Stimulated activated CD4-positive, alpha-beta T cell treated with anti-CD3 and anti-CD28 coated beads, TNF-alpha, amount 100 ng/mL, for 48 hours (primary cell): ENCODE measurements around the gene DENND4A.
"Not testable (repeated sequence)": the region's sequence is repeated elsewhere in the genome, so short reads cannot be mapped to it uniquely, and the experiment has no call there.

Experiments
- DNase-seq, 3 donors: peaks; one replicate each; pipeline ENCODE4 v3.0.0-alpha.2; 2020; ENCODE audit warnings: low read depth in 3 of 3

DENND4A gene

DNA sequence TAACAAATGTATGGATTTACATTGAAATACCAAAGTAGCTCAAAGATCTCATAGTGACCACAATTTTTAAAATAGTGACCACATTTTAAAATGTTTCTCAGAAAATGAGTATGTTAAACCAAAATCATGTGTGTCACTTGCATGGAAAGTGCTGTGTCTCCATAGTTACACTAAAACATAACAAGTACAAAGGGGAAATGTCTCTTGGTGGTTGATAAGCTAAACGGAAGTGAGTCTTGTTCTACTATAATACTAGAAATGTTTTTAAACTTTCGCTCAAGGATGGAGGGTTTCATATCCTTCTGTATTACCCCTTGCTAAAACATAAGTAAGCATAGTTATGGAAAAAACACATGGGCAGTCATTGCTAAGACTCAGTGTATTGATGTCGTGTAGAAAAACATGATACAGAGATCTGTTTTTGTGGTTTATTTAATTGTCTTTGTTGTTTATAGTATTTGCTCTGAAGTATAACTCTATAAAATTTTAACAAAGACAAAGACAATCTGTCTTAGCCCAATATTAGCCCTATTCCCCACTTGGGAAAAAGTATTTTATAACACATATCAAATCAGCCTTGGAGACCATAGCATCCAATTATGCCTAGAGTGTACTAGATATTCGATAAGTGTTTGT is 27.0 kb upstream of the DENND4A start:
- no peak for DNase-seq

- DNase-seq = no peak
These were observed 24.3 kb upstream of the DENND4A start for GRCh38 chr15:65816441-65816840.

DNA sequence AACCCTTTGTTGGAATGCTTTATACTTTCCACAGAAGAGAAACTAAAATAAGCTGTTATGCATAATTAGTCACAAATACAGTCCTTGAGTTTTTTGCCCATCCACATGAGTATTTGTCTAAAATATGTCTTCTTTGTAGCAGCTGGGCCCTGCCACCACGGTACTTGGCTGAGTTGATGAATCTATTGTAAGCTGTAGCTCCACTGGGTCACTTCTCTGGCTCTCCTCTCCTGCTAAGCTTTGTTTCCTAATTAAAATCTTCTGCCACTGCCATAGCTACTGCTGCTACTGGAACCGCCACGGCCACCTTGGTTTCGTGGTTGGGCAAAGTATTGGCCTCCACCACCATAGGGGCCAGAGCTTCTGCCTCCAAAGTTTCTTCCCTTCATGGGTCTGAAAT is 23.9 kb upstream of the DENND4A start:
- not testable (repeated sequence) for DNase-seq

DNA sequence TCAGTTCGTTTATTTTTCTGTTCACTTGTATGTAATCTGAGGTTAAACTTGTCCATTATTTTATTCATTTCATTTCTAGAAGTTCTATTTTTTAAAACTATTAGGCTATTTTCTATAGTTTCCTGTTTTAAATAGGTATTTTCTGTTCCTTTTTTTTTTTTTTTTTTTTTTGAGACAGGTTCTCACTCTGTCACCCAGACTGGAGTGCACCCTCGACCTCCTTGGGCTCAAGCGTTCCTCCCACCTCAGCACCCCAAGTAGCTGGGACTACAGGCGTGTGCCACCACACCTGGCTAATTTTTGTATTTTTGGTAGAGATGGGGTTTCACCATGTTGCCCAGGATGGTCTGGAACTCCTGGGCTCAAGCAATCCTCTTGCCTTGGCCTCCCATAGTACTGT is 22.2 kb upstream of the DENND4A start:
- not testable (repeated sequence) for DNase-seq

DNA sequence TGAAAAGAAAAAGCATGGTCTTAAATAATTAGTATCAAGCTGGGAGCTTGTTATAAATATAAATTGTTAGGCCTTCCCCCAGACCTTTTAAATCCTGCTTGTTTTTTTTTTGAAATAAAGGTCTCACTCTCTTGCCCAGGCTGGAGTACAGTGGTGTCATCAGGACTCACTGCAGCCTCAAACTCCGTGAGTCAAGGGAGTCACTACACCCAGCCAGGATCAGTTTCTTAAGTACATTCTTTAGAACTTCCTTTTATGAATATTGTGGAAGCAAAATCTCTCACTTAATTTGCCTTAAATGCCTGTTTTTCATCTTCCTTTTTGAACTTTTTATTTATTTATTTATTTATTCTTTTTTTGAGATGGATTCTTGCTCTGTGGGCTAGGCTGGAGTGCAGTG is 20.8 kb upstream of the DENND4A start:
- no peak for DNase-seq

DNA sequence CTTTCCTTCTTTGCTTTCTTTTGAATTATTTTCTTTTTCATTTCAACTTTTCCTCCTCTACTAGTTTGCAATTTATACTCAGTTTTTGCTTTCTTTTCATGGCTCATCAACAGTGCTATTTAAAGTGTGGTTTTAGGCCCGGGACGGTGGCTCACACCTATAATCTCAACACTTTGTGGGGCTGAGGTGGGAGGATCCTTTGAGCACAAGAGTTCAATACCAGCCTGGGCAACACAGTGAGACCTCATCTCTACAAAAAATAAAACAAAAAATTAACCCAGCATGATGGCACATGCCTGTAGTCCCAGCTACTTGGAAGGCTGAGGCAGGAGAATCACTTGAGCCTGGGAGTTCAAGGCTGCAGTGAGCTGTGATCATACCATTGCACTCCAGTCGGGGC is 20.4 kb upstream of the DENND4A start:
- no peak for DNase-seq

DNA sequence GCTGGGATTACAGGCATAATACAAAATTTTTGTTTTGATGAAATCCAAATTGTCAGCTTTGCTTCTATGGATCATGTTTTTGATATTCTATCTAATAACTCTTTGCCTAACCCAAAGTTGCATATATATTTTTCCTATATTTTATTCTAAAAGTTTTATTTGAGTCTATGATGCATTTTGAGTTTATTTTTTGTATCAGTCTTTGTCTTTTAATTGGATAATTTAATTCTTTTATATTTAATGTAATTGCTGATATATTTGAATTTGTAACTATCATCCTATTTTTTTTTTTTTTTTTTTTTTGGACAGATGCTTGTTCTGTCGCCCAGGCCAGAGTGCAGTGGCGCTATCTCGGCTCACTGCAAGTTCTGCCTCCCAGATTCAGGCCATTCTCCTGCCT is 19.7 kb upstream of the DENND4A start:
- no peak for DNase-seq

DNA sequence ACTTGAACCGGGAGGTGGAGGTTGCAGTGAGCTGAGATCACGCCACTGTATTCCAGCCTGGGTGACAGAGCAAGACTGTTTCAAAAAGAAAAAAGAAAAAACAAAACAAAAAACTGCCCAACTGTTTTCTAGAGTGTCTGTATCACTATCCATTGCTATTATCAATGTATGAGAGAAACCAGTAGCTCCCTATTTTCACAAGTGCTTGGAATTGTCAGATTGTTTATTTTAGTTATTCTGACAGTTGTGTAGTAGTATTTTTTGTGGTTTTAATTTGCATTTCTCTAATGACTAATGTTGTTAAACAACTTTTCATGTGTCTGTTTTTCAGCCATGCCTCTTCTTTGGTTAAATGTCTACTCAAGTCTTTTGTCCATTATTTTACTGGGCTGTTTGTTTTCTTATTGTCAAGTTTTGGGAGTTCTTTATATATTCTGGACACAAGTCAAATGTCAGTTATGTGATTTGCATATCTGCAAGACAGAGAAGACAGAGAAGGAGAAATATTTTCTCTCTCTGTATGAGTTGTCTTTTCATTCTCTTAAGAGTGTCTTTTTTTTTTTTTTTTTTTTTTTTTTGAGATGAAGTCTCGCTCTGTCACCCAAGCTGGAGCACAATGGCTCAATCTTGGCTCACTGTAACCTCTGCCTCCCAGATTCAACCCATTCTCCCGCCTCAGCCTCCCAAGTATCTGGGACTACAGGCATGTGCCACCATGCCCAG is 19.1 kb upstream of the DENND4A start:
- not testable (repeated sequence) for DNase-seq

DNA sequence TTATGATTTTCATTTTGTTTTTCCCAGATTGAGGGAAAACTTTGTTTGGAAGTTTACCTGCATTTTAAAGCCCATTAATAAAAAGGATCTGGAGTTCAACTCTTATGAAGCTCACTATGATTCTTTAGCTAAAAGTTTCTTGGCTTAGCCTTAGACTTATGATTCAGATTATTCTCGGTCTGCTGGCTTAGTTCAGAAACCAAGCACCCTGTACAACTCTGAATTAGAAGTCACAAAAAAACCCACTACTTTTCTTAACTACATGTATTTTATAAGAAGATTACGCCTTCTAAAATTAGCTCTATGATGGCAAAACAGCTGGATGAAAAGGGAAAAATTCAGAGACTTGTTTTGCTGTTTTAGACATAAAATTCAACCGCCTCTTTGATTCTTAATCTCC is 14.3 kb upstream of the DENND4A start:
- no peak for DNase-seq

GRCh38 chr15:65805019-65805745 is 13.1 kb upstream of the DENND4A start:
- no peak for DNase-seq

- no peak for DNase-seq
These were observed 12.3 kb upstream of the DENND4A start for GRCh38 chr15:65804252-65804931.

DNA sequence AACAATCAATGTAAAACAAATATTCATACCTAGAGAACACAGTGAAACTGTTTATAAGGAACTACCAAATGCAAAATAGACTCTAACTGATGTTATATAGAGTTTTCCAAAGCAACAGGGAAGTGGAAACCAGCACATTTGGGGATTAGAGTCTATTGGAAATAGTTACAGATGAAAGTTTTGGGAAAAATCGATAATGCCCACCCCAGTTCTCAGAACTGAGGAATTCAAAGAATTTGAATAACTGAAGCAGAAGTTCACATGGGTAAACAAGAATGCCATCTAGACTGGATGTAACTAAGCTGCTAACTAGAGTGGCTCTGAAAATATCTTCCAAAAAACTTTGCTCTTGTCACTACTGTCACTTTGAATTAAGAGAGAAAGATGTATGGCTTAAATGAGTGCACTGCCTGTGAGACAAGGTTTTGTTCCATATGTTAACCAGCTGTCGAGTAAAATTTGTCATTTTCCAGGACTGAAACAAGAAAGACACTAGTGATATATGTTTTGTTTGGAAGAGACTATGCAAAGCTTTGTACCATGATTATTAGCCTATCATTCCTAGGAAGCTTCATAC is 9.2 kb upstream of the DENND4A start:
- DNase-seq = no peak

DNA sequence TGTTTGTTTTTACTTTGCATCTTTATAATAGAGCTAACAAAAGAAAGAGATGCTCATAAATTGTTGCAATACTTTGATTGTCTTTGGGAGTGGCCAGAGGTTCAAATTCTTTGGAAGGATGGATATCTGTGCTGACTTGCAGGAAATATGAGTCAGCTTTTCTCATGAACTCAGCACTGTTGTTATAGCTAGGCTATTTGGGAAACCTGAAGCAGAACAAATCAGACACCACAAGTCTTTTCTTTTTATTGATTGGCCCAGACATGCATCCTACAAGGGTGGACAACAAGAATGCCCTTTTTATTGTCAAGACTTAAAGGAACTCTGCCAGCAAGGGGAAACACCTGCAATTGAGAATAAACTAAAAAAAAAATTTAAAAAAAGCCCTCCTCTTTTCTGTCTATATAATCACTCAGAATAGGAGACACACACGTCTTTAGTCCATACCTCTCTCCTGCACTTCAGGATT is 4.6 kb upstream of the DENND4A start:
- no peak for DNase-seq

DNA sequence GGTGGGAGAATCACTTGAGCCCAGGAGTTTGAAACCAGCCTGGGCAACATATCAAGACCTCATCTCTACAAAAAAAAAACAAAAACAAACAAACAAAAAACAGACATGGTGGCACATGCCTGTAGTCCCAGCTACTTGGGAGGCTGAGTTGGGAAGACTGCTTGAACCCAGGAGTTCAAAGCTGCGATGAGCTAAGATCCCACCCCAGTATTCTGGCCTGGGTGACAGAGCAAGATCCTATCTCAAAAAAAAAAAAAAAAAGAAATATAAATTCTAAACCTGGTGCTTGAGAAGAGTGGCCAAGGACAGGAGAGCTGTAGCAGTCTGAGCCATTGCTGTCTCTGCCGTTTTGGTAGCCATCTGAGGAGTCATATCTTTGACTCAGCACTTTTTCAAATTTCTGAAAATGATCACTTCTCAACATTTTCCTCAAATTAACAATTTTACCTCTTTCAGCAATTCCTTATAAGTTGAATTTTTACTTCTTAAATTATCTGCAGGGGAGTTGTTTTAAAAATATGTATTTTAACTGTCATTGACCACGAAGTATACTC is 3.6 kb upstream of the DENND4A start:
- DNase-seq = no peak

- no peak for DNase-seq
These were observed 1.7 kb upstream of the DENND4A start for GRCh38 chr15:65793818-65794104.

DNA sequence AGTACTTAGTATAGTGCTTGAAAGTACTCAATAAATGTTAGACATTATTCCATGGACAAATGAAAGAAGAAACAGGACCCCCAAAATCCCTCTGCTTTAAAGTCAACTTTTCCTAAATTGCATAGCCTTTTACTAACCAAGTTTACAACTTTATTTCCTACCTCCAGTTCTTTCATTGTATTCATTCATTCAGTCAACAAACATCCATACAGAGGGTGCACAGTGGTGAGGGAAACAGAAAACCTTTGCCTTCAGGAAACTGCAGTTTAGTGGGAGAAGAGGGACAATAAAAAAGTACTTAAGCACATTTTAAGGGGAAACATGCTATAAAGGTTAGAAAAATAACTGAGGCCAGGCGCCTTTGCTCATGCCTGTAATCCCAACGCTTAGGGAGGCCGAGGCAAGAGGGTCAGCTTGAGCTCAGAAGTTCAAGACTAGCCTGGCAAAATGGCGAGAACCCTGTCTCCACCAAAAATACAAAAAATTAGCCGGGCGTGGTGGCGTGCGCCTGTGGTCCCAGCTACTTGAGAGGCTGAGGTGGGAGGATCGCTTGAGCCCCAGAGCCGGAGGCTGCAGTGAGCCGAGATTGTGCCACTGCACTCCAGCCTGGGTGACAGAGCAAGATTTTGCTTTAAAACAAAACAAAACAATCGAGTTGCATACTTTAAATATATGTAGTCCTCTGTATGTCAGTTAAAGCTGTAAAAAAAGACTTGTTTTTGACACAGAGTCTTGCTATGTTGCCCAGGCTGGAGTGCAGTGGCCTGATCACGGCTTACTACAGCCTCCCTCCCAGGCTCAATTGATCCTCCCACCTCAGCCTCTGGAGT is 1.1 kb upstream of the DENND4A start:
- no peak for DNase-seq

GRCh38 chr15:65791335-65792137 is 557 bp downstream of the DENND4A start:
- no peak for DNase-seq

- DNase-seq = no peak
These were observed 1.3 kb downstream of the DENND4A start for GRCh38 chr15:65790694-65791334.

- no peak for DNase-seq
These were observed 2.2 kb downstream of the DENND4A start for GRCh38 chr15:65789759-65790425.
